Ecto neural progenitor cell (in vitro differentiated cells): ENCODE results near the gene BMF.

Experiments
- DNase-seq: peaks from one replicate; pipeline ENCODE4 v3.0.0-alpha.2; 2018; ENCODE audit warnings: low spot score

The BMF gene

DNA sequence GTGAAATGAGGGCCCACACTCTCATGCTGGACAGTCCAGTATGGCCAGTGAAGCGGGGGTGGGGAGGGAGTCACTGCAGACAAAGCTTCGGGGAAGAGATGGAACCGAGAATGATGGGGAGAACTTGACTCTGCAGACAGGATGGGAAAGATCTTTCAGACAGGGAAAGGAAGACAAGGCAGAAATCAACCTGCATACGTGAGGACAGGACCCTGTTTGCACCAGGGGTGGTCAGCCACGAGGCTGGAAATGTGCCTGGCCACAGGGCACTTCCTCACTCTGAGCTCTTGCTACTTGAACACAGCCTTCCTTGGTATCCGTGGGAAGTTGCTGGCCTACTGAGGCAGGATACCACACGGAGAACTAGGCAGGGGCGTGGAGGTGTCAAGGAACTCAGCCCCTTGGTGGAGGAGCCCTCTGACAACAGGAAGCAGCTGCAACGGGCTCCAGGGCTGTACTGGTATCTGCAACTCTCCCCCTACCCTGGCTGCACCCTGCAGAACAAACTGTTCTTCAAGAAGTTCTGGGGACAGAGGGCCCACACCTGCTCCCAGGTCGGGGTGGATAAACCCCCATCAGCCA lies 60.4 kb downstream of the BMF start:
- DNase-seq: no peak

DNA sequence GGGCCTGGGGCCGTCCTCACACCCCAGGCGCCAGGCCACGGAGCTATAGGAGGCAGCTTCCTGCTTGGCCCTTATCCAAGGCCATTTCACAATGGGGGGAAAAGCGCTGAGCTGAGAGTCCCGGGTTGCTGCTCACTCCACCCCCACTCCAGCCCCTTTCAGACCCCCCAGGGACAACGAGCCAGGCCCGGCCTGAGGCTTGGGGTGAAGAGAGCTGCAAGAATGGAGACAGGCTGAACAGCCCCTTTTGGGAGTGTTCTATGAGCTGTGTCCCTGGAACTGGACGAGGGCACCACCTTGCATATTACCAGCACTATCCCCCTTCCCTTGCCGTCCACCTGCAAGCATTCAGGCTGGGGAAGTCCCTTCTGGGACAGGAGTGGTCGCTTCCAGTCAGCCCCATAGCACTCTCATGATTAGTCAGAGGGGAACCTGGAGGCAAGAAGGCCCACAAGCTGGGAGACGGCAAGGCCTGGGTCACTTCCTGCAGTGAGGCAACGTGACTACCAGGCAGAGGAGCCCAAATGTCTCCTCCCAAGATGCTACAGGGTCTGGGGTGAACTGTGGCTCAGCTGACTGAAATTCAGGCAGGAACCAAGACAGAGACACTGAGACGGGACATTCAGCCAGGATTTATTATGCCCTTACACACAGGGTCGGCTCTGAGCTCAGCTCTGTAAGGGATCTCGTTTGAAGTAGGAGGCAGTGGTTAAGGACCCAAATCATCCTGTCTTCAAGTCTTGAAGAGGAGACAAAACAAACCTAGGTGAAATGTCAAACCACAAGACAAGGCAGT lies 61.1 kb downstream of the BMF start:
- DNase-seq: no peak

GRCh38 chr15:40046721-40047414 lies 61.8 kb downstream of the BMF start:
- no peak for DNase-seq

DNA sequence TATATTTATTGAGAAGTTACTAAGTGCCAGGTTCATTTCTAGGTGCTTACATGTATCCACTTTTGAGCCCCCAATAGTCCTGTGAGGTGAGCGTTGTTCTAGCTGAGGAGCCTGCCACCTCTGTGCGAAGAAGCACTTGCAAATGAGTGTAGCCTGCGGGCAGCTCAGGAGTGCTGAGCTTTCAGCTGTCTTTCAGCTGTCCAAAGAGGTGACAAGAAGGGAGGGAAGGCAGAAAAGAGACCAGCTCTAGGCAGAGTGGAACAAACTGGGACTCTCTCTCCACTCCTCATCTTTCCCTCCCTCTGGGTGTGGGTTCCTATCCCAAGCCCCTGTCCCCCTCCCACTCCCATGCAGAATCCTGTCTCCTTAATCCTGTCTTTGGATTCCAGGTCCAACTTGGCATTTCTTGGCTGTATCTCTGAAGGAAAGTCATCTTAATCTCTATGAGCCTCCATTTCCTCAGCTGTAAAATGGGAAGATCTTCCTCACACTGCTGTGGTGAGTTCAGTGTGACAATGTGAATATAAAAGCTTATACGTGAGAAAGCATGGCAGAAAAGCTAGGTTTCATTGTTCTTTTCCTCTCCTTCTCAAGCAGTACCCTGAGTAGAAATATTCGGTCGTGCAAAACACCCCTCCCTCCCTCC lies 63.0 kb downstream of the BMF start:
- DNase-seq: peak; percentile 52

DNA sequence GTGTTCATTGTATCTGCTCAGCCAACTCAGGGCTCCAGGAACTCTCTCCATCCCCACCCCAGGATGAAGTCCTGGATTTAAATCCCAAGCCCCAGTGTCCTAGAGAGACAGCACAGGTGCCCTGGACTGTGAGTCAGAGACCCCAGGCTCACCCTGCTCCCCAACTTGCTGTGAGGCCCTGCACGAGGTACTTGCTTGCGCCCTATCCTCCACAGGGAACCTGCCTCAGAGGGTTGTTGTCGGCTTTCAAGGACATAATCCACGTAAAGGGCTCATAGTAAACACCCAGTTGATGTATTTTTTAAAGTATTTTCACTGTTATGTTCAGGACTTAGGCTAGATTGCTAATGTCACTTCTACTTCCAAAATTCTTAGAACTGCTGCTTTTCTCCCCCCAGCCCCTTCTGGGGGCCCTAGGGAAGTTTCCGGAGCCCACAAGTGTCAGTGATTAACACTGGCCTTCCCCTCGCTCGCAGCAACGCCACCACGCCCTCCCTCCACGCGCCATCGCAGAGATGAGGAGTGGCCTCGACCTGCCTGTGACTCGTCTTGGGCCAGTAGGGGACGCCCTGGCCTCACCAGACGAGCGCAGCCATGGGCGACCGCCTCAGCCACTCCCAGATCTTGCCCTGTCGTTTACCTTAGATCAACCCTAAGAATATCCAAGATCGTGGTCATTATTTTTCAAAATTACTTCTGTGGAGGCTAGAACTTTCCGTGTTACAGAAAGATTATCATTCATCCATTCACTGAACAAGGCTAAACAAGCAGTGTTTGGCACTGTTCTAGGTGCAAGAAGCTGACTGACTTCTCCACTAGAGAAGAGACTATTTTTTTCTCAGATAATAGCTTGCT lies 63.7 kb downstream of the BMF start:
- DNase-seq: peak; percentile 89

DNA sequence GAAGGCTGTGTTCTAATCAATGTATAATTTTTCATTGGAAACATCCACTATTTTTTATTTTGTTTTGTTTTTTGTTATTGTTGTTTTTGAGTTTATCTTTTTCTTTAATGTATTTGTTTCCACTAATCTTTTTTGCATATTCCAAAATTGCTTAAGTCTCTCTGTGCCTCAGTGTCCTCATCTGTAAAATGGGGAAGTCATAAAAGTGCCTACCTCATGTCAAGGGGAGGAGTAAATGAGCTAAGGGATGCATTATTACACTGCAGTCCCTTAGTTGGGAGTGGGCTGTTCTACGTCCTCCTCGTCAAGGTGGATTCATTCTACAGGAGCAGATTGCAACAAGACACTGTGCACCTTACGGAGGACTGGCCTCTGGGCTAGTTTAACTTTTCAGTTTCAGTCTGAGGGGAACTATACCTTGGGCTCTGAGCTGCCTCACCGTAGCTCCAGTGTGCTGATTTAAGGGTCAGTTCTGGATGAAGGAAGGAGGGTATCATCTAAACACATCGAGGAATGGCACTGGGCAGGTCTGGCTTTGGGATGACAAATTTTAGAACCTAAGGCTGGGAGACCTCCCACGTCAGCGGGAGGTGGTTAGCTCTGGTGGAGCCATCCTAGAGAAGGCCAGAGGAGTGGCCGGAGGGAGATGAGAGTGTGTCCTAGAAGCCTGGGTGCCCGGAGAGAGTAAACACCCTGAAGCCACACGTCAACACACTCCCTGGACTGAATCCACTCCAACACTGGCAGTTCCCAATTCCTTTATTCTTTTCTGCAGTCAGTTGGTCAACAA lies 64.6 kb downstream of the BMF start:
- no peak for DNase-seq

GRCh38 chr15:40042791-40043320 lies 65.8 kb downstream of the BMF start:
- DNase-seq: no peak

GRCh38 chr15:40040770-40041169 lies 67.9 kb downstream of the BMF start:
- DNase-seq: no peak

DNA sequence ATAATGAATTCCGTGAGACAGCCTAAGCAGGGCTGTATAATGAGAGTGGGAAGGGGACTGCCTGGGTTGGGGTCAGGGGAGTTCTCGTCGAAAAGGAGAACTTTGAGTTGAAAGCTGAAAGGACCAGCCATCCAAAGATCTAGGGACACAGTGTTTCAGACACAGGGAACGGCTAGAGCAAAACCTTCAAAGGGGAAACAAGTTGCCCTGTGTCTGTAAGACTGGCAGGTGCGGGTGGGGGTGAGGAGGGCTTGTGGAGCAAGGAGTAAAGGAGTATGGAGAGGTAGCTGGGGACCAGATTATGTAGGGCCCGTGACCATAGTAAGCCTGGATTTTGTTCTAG lies 68.4 kb downstream of the BMF start:
- DNase-seq: no peak

- DNase-seq: peak; percentile 95
Measured at GRCh38 chr15:40038638-40039543, 69.8 kb downstream of the BMF start, which contains the start of gene SRP14. Gene SRP14, minus strand, starts transcription at chr15:40039181. Its CDS starts 65 bp downstream, at chr15:40039116.

GRCh38 chr15:40038275-40038637 lies 70.4 kb downstream of the BMF start:
- no peak for DNase-seq
